GM18868 (cell line): Measurements from ENCODE around the gene ZNF768.
"Not testable (repeated sequence)": the region's sequence is repeated elsewhere in the genome, so short reads cannot be mapped to it uniquely, and the experiment has no call there.

Experiments
- ATAC-seq: cut with Tn5 transposase; IDR thresholded peaks from one replicate; pipeline ENCODE4 v1.9.1; 2021; ENCODE audit warnings: mild to moderate bottlenecking, moderate library complexity; ENCODE audit not compliant: unreplicated experiment

ZNF768 gene

DNA sequence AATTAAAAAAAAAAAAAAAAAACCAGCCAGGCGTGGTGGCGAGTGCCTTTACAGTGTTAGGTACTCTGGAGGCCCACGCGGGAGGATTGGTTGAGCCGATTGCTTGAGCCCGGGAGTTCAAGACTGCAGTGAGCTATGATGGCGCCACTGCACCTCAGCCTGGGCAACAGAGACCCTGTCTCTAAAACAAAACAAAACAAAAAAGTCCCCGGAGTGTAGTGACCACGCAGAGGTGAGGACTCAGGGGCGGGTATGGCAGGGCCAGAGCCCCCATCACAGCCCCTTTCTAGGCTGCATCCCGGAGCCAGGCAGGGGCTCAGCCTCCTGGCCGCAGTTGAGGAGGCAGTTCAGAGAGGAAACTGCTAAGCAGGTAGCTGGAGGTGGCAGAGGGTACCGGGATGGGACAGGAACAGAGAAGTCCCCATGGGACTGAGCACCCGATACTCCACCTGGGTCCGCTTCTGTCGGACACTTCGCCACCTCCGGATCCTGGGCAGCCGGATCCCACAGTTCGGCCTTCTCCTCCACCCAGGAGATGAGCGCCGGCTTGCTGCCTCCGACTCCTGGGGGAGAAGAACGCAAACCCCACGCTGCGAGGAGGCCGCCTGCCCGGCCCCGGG, 7.5 kb upstream of the ZNF768 start:
- peak; percentile 5 for ATAC-seq

DNA sequence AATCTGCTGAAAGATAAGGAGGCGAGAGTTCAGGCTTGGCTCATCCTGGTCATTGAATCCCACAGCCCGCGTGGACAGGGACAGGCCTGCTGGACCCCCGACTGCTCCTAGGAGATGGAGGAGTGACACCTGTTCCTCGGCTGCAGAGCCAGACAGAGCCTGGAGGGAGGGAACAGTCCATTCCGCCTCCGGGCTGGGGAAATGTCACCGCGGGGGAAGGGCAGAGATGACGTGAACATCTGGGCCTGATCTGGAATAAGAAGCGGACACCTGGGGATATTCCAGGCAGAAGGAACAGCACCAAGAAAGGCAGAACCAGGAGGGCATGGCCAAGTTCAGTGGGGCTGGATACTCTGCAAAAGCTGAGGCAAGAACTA, 6.8 kb upstream of the ZNF768 start:
- ATAC-seq = no peak

DNA sequence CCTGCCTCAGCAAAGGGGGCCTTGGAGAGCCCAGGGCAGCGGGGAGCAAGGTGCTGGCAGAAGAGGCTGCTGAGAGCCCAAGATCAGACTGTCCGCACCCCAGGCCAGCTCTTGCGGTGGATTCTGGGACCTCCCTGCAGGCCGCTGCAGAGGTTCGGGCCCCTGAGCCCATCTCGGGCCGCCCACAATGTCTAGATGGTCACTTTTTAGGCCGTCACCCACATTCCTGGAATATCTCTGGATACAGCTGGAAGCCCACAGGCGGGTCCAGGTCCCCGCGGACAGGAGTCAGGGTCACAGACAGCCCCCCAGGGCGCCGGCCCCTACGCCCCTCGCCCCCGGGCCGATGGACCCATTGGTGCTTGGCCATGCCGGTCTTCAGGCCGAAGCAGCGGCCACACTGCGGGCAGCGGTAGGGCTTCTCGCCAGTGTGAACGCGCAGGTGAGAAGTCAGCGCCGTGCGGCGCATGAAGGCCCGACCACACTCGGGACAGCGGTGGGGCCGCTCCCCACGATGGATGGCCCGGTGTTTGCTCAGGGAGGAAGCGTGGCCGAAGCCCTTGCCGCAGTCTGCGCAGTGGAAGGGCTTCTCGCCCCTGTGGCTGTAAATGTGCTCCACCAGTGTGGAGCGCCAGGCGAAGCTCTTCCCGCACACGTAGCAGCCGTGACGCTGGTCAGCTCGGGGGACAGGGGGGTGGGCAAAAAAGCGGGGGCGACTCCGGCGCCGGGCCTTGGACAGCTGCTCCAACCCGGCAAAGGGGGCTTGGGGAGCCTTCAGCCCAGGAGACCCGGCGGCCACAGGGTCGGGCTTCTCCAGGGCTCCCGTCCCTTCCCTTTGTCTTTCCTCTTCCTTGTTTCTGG, 6.1 kb upstream of the ZNF768 start:
- no peak for ATAC-seq

- no peak for ATAC-seq
These were observed 4.0 kb upstream of the ZNF768 start for GRCh38 chr16:30530163-30531037.

DNA sequence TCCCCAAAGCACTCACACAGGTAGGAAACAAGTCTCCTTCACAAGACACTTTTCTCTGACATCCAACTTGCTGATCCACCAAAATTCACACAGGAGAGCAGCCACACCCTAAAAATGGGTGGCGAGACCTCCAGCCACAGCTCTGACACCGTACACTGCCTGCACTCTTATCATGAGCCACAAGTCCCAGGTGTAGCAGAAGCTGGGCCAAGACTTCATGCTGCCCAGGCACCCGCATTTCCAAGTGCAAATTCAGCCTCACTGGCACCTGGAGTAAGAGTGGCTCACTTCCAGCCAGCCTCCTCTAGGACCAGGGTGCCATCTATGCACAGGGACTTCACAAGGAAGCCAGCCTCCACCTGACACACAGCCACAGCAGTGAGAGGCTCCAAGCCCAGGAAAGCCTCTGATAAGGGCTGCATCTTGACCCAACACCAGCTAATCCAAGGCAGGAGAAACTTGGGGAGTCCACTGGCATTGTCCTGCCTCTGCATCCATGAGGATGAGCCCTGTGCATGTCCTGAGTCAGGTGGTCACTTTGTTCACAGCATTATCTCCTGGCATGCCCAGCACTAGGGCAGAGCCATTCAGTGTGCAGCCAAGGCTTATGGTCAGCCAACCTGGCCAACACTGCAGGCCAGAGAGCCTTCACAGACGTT, 2.6 kb upstream of the ZNF768 start:
- ATAC-seq = no peak

DNA sequence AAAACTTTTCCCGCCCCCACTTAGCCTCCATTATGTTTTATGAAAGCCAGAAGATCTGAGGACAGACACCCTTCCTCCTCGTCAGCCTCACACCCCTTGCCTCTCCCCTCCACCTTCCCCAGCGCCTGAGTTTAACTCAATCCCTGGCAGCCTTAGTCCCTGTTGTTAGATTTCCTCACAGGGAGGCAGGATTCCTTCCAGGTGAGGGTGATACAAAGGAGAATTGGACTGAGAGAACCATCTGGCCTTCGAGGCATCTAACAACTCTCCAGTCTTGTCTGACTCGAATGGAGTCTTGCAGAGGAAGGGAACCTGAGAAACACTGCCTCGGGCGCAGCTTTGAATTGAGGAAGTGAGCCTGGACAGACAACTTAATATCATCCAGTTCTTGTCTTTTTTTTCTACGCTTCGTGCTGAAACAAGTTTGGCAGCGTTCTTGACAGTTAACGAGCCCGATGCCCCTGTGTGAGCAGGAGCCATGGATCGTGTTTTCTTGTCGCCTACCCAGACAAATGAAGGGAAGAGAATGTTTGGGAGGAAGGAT, 1.3 kb upstream of the ZNF768 start:
- no peak for ATAC-seq

DNA sequence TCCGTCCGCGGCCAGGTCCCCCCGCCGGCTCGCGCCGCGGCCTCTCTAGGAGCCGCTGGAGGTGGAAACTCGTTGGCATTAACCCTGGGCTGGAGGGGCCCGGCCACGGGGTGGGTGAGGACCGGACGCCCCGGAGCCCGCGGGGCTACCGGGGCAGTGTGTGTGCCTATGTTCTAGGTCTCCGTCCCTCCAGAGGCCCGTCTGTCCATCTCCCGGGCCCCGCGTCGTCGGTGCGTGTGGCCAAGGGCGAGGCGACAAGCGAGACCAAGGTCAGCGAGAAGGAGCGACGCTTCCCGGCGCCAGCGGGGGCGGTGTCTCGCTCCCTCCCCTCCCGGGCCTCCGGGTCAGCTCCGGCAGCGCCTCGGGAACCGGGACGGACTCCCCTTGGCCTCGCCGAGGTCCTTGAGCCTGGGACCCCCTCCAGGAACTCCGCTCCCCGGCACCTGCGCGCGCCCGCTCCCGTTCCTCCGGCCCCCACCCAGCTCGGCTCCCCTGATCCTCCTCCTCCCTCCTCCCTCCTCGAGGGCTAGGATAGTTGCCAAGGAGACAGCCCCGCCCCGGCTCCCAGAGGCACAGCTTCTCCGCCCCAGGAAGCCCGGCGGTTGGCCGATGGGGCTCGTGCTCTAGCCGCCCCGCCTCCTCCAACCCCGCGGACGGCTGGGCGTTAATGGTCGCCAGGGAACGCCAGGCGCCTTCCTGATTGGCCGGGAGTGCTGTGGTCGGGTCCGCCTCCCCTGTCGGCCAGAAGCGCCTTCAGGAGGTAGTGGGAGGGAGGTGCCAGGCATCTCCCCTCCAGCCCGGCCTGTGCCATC, 663 bp upstream of the ZNF768 start:
- peak; percentile 84 for ATAC-seq

DNA sequence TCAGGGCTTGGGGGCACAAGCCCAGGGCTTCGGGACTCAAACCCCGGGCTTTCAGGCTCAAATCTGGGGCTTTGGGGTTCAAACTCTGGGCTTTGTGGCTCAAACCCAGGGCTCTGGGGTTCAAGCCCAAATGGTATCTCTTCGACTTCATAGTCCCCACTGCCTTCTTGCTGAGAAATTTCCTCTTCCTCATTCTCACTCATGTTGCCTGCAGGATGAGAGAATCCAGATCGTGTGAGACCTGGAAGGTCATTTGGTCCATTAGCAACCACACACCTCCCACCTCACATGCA, 576 bp downstream of the ZNF768 start:
- no peak for ATAC-seq

DNA sequence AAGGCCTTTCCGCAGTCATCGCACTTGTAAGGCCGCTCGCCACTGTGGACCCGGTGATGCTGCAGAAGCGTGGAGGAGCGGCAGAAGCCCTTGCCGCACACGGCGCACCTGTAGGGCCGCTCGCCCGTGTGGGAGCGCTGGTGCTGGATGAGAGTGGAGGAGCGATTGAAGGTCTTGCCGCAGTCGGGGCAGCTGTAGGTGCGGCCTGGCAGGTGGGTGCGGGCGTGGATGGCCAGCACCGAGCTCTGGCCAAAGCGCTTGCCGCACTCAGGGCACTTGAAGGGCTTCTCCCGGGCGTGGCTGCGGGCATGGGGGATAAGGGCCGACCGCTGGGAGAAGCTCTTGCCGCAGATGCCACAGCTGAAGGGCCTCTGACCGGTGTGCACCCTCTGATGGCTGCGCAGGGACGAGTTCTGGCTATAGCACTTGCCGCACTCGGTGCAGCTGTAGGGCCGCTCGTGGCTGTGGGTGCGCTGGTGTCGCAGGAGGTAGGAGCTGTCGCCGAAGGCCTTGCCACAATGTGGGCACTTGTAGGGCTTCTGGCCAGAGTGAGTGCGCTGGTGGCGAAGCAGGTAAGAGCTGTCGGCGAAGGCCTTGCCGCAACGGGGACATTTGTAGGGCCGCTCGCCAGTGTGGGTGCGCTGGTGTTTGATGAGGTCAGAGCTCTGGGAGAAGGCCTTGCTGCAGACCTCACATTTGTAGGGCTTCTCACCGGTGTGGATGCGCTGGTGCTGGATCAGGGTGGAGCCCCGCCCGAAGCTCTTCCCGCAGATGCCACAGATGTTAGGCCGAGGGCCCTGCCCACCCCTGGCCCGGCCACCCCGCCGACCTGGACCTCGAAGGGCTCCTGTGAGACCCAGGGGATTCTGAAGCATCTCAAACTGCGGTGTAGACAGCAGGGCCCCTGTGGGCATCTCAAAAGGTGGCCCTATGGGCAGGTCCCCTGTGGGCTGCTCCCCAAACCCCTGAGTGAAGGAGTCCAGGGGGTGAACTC, 1.5 kb downstream of the ZNF768 start:
- ATAC-seq = no peak

DNA sequence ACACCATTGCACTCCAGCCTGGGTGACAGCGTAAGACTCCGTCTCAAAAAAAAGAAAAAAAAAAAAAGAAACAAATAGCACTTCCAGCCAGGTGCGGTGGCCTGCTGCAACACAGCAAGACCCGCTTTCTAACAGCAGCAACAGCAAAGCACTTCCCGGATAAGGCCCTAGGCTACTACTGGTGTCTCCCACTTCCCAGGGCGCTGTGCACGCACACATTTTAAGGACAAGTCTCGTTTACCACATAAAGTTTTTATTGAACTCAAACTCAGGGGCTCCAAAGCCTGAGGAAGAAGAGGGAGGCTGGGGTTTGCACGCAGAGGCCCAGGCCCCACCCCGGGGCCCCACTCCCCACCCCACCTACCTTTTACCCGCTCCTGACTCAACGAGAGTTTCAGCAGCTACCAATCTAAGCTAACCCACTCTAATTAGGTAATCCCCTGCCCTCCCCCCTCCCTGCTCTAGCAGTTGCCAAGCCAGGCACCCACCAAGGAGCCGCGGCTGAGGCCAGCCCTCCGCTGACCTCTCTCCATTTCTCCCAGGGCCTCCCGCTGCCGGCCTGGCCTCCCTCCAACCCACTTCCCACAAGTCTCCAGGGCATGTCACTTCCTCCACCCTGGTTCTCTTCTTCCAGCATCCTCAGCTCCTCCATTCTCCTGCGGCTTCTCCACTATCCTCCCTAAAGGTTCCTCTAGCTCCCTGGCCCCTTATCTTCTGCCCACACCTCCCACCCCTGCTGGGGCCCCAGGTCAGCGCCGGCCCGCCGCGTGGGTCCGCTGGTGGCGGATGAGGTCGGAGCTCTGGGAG, 2.4 kb downstream of the ZNF768 start:
- no peak for ATAC-seq

DNA sequence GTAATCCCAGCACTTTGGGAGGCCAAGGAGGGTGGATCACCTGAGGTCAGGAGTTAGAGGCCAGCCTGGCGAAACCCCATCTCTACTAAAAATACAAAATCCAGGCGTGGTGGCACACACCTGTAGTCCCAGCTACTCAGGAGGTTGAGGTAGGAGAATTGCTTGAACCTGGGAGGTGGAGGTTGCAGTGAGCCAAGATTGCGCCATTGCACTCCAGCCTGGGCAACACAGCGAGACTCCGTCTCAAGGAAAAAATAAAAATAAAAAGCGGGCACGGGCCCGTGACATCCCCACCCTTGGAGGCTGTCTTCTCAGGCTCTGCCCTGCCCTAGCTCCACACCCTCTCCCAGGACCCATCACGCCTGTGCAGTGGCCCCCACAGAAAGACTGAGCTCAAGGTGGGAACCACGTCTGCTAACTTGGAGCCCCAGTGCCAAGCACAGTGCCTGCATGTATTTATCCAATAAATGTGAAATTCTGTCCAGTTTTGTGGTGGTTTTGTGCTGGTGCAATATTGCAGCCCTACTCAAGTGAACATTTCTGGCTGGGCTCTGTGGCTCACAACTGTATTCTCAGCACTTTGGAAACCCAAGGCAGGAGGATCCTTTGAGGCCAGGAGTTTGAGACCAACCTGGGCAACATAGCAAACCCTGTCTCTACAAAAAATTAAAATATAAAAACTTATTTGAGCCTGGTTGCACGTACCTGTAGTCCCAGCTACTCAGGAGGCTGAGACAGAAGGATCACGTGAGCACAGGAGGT, 3.5 kb downstream of the ZNF768 start:
- ATAC-seq = not testable (repeated sequence)

GRCh38 chr16:30521873-30522641, 4.3 kb downstream of the ZNF768 start:
- ATAC-seq = no peak

- ATAC-seq = no peak
These were observed 4.9 kb downstream of the ZNF768 start for GRCh38 chr16:30521476-30521872.

GRCh38 chr16:30519120-30520049, 7.0 kb downstream of the ZNF768 start:
- no peak for ATAC-seq

DNA sequence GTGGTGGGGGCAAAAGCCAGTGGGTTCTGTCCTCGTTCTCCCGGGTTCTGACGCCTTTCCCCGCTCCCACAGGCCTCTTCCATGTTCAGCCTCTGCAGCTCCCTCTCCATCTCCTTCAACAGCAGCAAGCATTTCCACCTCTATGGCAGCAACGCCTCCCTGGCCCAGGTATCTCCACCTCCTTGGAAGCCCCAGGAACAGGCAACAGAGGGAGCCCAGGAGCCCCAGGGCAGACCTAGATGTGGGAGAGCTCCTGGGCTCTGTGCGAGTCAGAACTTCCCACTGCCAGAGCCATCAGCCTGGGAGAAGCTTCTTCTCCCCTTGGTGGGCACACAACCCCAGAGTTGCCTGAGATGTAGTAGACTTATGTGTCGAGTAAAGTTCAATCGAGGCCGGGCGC, 7.8 kb downstream of the ZNF768 start:
- ATAC-seq = no peak

DNA sequence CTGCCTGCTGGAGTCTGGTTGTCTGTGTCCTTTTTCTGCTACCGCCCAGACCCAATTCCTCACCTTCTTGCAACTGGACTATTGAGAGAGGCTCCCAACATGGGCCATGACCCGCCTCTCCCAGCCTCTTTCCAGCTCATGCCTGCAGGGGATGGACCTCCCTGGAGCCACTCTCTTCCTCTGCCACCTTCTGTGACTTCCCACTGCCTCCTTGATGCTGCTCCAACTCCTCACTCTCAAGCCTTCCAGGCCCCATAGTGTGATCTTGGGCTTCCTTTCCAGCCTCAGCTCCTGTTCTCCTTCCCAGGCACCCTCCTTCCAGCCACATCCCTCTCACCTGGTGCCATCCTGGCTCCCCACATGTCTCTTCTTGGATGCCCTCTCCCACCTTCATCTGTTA, 11.1 kb downstream of the ZNF768 start:
- ATAC-seq = no peak
